NCI-H128 (cell line): ENCODE data around the gene CCDC71.

ENCODE experiments used
- DNase-seq: peaks from one replicate; lab custom pipeline; 2025; ENCODE audit not compliant: unreplicated experiment; lab: John Stamatoyannopoulos, UW

Gene CCDC71

GRCh38 chr3:49165771-49166751 lies at the start of gene CCDC71:
Gene CCDC71 (minus strand): TSS chr3:49166331. CDS start chr3:49164208, 2,123 bp downstream.
- DNase-seq, result peak; percentile 36

GRCh38 chr3:49213998-49214397 lies 47.9 kb upstream of the CCDC71 start:
- no peak for DNase-seq

GRCh38 chr3:49213541-49213943 lies 47.4 kb upstream of the CCDC71 start:
- DNase-seq, result no peak

- DNase-seq, result no peak
These were observed 33.8 kb upstream of the CCDC71 start for GRCh38 chr3:49199900-49200281.

- DNase-seq, result no peak
These were observed 33.2 kb upstream of the CCDC71 start for GRCh38 chr3:49199239-49199899.

- DNase-seq, result no peak
These were observed 32.6 kb upstream of the CCDC71 start for GRCh38 chr3:49198611-49199230.

- DNase-seq, result no peak
These were observed 32.0 kb upstream of the CCDC71 start for GRCh38 chr3:49198161-49198560.

- no peak for DNase-seq
These were observed 25.6 kb upstream of the CCDC71 start for GRCh38 chr3:49191741-49192140.

GRCh38 chr3:49183873-49184272 lies 17.7 kb upstream of the CCDC71 start:
- DNase-seq, result no peak

GRCh38 chr3:49182682-49183081 lies 16.6 kb upstream of the CCDC71 start:
- no peak for DNase-seq

GRCh38 chr3:49181351-49181750 lies 15.2 kb upstream of the CCDC71 start:
- no peak for DNase-seq

- DNase-seq, result no peak
These were observed 14.0 kb upstream of the CCDC71 start for GRCh38 chr3:49180116-49180515.

GRCh38 chr3:49177073-49177472 lies 10.9 kb upstream of the CCDC71 start:
- no peak for DNase-seq

GRCh38 chr3:49175530-49175929 lies 9.4 kb upstream of the CCDC71 start:
- DNase-seq, result no peak

- no peak for DNase-seq
These were observed 8.4 kb upstream of the CCDC71 start for GRCh38 chr3:49174397-49174985.

GRCh38 chr3:49173792-49174170 lies 7.7 kb upstream of the CCDC71 start:
- no peak for DNase-seq

- no peak for DNase-seq
These were observed 7.1 kb upstream of the CCDC71 start for GRCh38 chr3:49173116-49173791.

- no peak for DNase-seq
These were observed 6.5 kb upstream of the CCDC71 start for GRCh38 chr3:49172551-49173041.

GRCh38 chr3:49171775-49172500 lies 5.8 kb upstream of the CCDC71 start:
- no peak for DNase-seq
